H1 (cell line): ENCODE results near the gene CELF1. TPM values are rescaled to one million over a fixed set of nuclear protein-coding genes. Genes with fewer than 3 reads are reported as not detected.
"Not testable (repeated sequence)": the region's sequence is repeated elsewhere in the genome, so short reads cannot be mapped to it uniquely, and the experiment has no call there.

Experiments
- CTCF ChIA-PET: fragments of 300-600 bp; sonication (Branson Sonifier 250); formaldehyde crosslinking; loops from one replicate; lab custom pipeline; 2021; ENCODE audit not compliant: partially characterized antibody; lab: Charles Lee
- POLR2A ChIA-PET: fragments of 300-600 bp; sonication (Branson Sonifier 250); formaldehyde crosslinking; loops from one replicate; lab custom pipeline; 2021; ENCODE audit warnings: inconsistent platforms; ENCODE audit not compliant: partially characterized antibody; lab: Charles Lee
- DNase-seq, 2 experiments: peaks; one replicate each; pipeline versions ENCODE4 v3.0.0 to v3.0.0-alpha.2; 2010 to 2022; ENCODE audit warnings: low spot score in 2 of 2, low read depth in 1 of 2, mixed read lengths in 1 of 2
- FAIRE-seq: peaks from 2 replicates; lab custom pipeline; 2011; peaks lifted over from hg19 to GRCh38; lab: Jason Lieb, UNC
- H2AFZ ChIP-seq: 2 replicates; pipeline ENCODE4 v1.8.1; 2012; ENCODE audit warnings: low read length, inconsistent platforms
- H2AK5ac ChIP-seq: 2 replicates; pipeline ENCODE4 v1.6.1; 2013; ENCODE audit warnings: low read depth, low read length
- H2BK120ac ChIP-seq: replicated peaks from 2 replicates; pipeline ENCODE3; 2013; ENCODE audit warnings: low read depth, low read length, inconsistent platforms
- H2BK12ac ChIP-seq: 2 replicates; pipeline ENCODE4 v1.6.1; 2013; ENCODE audit warnings: low read depth, low read length
- H2BK15ac ChIP-seq: 2 replicates; pipeline ENCODE4 v1.6.1; 2013; ENCODE audit warnings: low read length
- H2BK20ac ChIP-seq: 2 replicates; pipeline ENCODE4 v1.6.1; 2013; ENCODE audit warnings: low read length
- H2BK5ac ChIP-seq: 2 replicates; pipeline ENCODE4 v1.6.1; 2013; ENCODE audit warnings: low read depth, low read length
- H3K14ac ChIP-seq: 2 replicates; pipeline ENCODE4 v1.6.1; 2013; ENCODE audit warnings: inconsistent platforms; ENCODE audit not compliant: insufficient read length
- H3K18ac ChIP-seq: 2 replicates; pipeline ENCODE4 v1.6.1; 2013; ENCODE audit warnings: low read length; ENCODE audit errors: extremely low read depth
- H3K23ac ChIP-seq: 2 replicates; pipeline ENCODE4 v1.6.1; 2013; ENCODE audit warnings: inconsistent platforms; ENCODE audit not compliant: insufficient read length
- H3K23me2 ChIP-seq: 2 replicates; pipeline ENCODE4 v1.6.1; 2013; ENCODE audit warnings: low read depth, low read length
- H3K27ac ChIP-seq: 2 replicates; pipeline ENCODE4 v1.6.1; 2011; ENCODE audit warnings: low read depth, low read length, inconsistent platforms
- H3K27me3 ChIP-seq, 4 experiments: replicated peaks in 1 of 4; 1 replicate in 1 of 4; 2 replicates in 3 of 4; pipeline versions ENCODE4 v1.6.1 to v1.8.1; 2011 to 2013; ENCODE audit warnings: low read length in 3 of 4, mild to moderate bottlenecking in 3 of 4, inconsistent platforms in 2 of 4, mixed read lengths in 2 of 4, moderate library complexity in 1 of 4; ENCODE audit not compliant: control insufficient read depth in 3 of 4, insufficient read depth in 3 of 4; ENCODE audit errors: extremely low read depth in 1 of 4
- H3K36me3 ChIP-seq, 4 experiments: 2 replicates each; pipeline versions ENCODE4 v1.6.1 to v1.8.1; 2011 to 2013; ENCODE audit warnings: mild to moderate bottlenecking in 4 of 4, low read length in 3 of 4, moderate library complexity in 2 of 4, control low read depth in 1 of 4, inconsistent platforms in 1 of 4; ENCODE audit not compliant: insufficient read depth in 4 of 4, control insufficient read depth in 2 of 4
- H3K4ac ChIP-seq: replicated peaks from 2 replicates; pipeline ENCODE3; 2013; ENCODE audit warnings: low read length, low read depth, mixed read lengths, inconsistent platforms; ENCODE audit not compliant: insufficient read length
- H3K4me1 ChIP-seq, 4 experiments: replicated peaks in 1 of 4; 1 replicate in 1 of 4; 2 replicates in 3 of 4; pipeline versions ENCODE4 v1.6.1 to v1.8.1; 2011 to 2013; ENCODE audit warnings: low read length in 3 of 4, inconsistent platforms in 2 of 4, mixed read lengths in 1 of 4; ENCODE audit not compliant: insufficient read depth in 4 of 4, control insufficient read depth in 3 of 4
- H3K4me2 ChIP-seq, 2 experiments: 2 replicates each; pipeline versions ENCODE4 v1.6.1 to v1.8.1; 2011 to 2013; ENCODE audit warnings: low read depth in 2 of 2, low read length in 2 of 2, control low read depth in 1 of 2, inconsistent platforms in 1 of 2, mild to moderate bottlenecking in 1 of 2; ENCODE audit not compliant: insufficient read depth in 1 of 2
- H3K4me3 ChIP-seq, 4 experiments: fragments of 200-600, 300-600 bp in 1 of 4; sonication (generic), shearing (Covaris generic), sonication (Bioruptor Twin) in 1 of 4; 2 replicates each; pipeline versions ENCODE4 v1.5.1 to v1.8.1; 2011 to 2016; ENCODE audit warnings: low read length in 4 of 4, low read depth in 3 of 4, control low read depth in 2 of 4, inconsistent platforms in 2 of 4, mild to moderate bottlenecking in 2 of 4, mixed read lengths in 1 of 4, moderate library complexity in 1 of 4; ENCODE audit not compliant: insufficient read depth in 2 of 4; ENCODE audit errors: extremely low read depth in 1 of 4
- H3K56ac ChIP-seq: replicated peaks from 2 replicates; pipeline ENCODE3; 2013; ENCODE audit warnings: low read depth, mild to moderate bottlenecking, mixed read lengths, low read length, inconsistent platforms; ENCODE audit not compliant: insufficient read length
- H3K79me1 ChIP-seq: 2 replicates; pipeline ENCODE4 v1.6.1; 2013; ENCODE audit warnings: low read depth, low read length, control low read depth
- H3K79me2 ChIP-seq, 2 experiments: 2 replicates each; pipeline versions ENCODE4 v1.6.1 to v1.8.1; 2012 to 2013; ENCODE audit warnings: low read length in 2 of 2, mild to moderate bottlenecking in 2 of 2, inconsistent platforms in 1 of 2; ENCODE audit not compliant: insufficient read depth in 2 of 2, control insufficient read depth in 1 of 2
- H3K9ac ChIP-seq, 4 experiments: replicated peaks in 1 of 4; 1 replicate in 1 of 4; 2 replicates in 3 of 4; pipeline versions ENCODE4 v1.6.1 to v1.8.1; 2011 to 2013; ENCODE audit warnings: low read depth in 3 of 4, low read length in 3 of 4, control low read depth in 2 of 4, mild to moderate bottlenecking in 2 of 4, moderate library complexity in 2 of 4, inconsistent platforms in 1 of 4; ENCODE audit errors: extremely low read depth in 1 of 4
- H3K9me3 ChIP-seq, 2 experiments: 2 replicates each; pipeline versions ENCODE4 v1.6.1 to v1.8.1; 2012 to 2013; ENCODE audit warnings: mild to moderate bottlenecking in 2 of 2, moderate library complexity in 2 of 2, control low read depth in 1 of 2, inconsistent platforms in 1 of 2, low read depth in 1 of 2, low read length in 1 of 2, mixed read lengths in 1 of 2; ENCODE audit not compliant: insufficient read depth in 2 of 2
- H4K20me1 ChIP-seq, 2 experiments: replicated peaks in 1 of 2; 2 replicates each; pipeline versions ENCODE3 to v1.8.1; 2011 to 2013; ENCODE audit warnings: inconsistent platforms in 2 of 2, low read length in 2 of 2, mild to moderate bottlenecking in 1 of 2; ENCODE audit not compliant: insufficient read depth in 2 of 2, control insufficient read depth in 1 of 2
- H4K5ac ChIP-seq: 2 replicates; pipeline ENCODE4 v1.6.1; 2013; ENCODE audit warnings: low read length, low read depth, mixed read lengths, inconsistent platforms; ENCODE audit not compliant: insufficient read length
- H4K8ac ChIP-seq: 2 replicates; pipeline ENCODE4 v1.8.0; 2013; ENCODE audit warnings: mild to moderate bottlenecking, moderate library complexity, low read length, inconsistent platforms; ENCODE audit not compliant: insufficient read depth; ENCODE audit errors: extremely low read depth
- H4K91ac ChIP-seq: replicated peaks from 2 replicates; pipeline ENCODE3; 2013; ENCODE audit warnings: low read length, mixed read lengths, inconsistent platforms; ENCODE audit not compliant: insufficient read length
- CHD2 ChIP-seq: IDR thresholded peaks from 2 replicates; pipeline ENCODE4 v1.6.1; 2012; ENCODE audit warnings: low read length, improper control_type of control experiment
- PHF8 ChIP-seq: fragments of 200-600 bp; sonication (generic); conservative IDR thresholded peaks from 2 replicates; pipeline ENCODE4 v1.7.1; 2012; ENCODE audit warnings: low read depth, mild to moderate bottlenecking, inconsistent platforms, low read length, moderate library complexity
- SIN3A ChIP-seq, 2 experiments: IDR thresholded peaks in 1 of 2; conservative IDR thresholded peaks in 1 of 2; 2 replicates each; pipeline ENCODE4 v1.6.1; 2011 to 2012; ENCODE audit warnings: low read length in 2 of 2, improper control_type of control experiment in 1 of 2, low read depth in 1 of 2, mild to moderate bottlenecking in 1 of 2
- YY1 ChIP-seq: IDR thresholded peaks from 2 replicates; pipeline ENCODE4 v1.6.1; 2011; ENCODE audit warnings: low read depth, mild to moderate bottlenecking, low read length
- WGBS, 2 experiments: shearing (Covaris generic) in 1 of 2; methylation state at CpG; one replicate each; pipeline versions ENCODE4 v1.1.6 to v1.1.7; 2013 to 2015; ENCODE audit warnings: low lambda C conversion rate in 2 of 2, mixed read lengths in 2 of 2, inconsistent platforms in 1 of 2, low coverage in 1 of 2, missing lambda C conversion rate in 1 of 2; ENCODE audit not compliant: insufficient replicate concordance in 2 of 2, insufficient coverage in 1 of 2, insufficient read length in 1 of 2; ENCODE audit errors: extremely low coverage in 1 of 2, missing lambda C conversion rate in 1 of 2; 5-methylcytosine and 5-hydroxymethylcytosine counted together
- polyA plus RNA-seq, 7 experiments: library from polyadenylated mRNA; depleted of rRNA in 3 of 7; stranded (reverse) in 5 of 7; unstranded in 2 of 7; fragments of >200 nt in 5 of 7; fragments of 200-250 nt in 2 of 7; gene quantifications; 1 replicate in 5 of 7; 2 replicates in 1 of 7; 4 replicates in 1 of 7; pipeline versions ENCODE4 v1.2.1 to v1.2.3, GENCODE V29; 2011 to 2013; ENCODE audit warnings: missing spikeins in 2 of 7, mixed read lengths in 2 of 7
- total RNA-seq: library from RNA; stranded (reverse); fragmentation: NEBNext Ultra II Directional; extraction: Animal tissue kit (Norgen Biotek cat#: 25700); gene quantifications from 2 replicates; pipeline ENCODE4 v1.2.1, GENCODE V29; 2021
- TF ChIP-seq, protein P1 (sequence below): IDR thresholded peaks from 2 replicates; pipeline ENCODE4 v1.6.1; 2011; ENCODE audit warnings: low read length, improper control_type of control experiment

CELF1 gene
- total and polyA plus RNA-seq, 2 of the 8 experiments (the other 6 are each of a cell fraction or from before 2014, with no cell fraction given): 131 to 197 TPM

DNA sequence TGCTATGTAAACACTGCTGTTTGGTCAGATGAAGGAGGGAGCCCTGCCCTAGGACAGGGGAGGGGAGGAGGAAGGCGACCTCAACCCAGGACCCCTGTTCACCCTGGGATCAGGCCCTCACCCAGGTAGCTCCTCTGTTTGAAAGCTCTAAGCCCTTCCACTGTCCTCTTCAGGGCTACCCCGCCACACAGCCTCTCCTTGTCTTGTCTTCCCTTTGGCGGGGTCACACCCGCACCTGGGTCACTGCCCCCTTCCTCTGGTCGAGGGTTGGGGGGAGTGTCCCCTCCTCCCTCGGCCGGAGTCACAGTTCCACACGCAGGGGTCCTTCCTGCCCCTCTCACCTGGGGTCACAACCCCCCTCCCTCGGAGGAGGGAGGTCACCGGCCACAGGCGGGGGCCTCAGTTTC lies 12.0 kb upstream of the CELF1 start (continued):
- TF ChIP-seq PHF8 (no peak; the same call in 1 of the 2 replicates), SIN3A (conservative IDR thresholded peaks at IDR 0.05 in 1 of 2, IDR thresholded peaks at IDR 0.05 in 1 of 2; ENCODE audit: low read depth in 1 of 2, low read length in 2 of 2) (no peak), CHD2 (no peak), YY1 (no peak)
- TF ChIP-seq, protein P1, sequence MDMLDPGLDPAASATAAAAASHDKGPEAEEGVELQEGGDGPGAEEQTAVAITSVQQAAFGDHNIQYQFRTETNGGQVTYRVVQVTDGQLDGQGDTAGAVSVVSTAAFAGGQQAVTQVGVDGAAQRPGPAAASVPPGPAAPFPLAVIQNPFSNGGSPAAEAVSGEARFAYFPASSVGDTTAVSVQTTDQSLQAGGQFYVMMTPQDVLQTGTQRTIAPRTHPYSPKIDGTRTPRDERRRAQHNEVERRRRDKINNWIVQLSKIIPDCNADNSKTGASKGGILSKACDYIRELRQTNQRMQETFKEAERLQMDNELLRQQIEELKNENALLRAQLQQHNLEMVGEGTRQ: no peak

DNA sequence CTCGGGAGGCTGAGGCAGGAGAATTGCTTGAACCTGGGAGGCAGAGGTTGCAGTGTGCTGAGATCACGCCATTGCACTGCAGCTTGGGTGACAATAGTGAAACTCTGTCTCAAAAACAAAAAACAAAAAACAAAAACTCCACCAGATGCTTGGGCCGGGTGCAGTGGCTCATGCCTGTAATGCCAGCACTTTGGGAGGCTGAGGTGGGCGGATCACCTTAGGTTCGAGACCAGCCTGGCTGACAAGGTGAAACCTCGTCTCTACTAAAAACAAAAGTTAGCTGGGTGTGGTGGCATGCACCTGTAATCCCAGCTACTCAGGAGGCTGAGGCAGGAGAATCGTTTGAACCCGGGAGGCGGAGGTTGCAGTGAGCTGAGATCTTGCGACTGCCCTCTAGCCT lies 11.4 kb upstream of the CELF1 start:
- not testable (repeated sequence) for H2BK20ac ChIP-seq, H2BK15ac ChIP-seq, H3K23ac ChIP-seq, H2BK5ac ChIP-seq, H3K56ac ChIP-seq, H3K36me3 ChIP-seq, H3K18ac ChIP-seq, H2AK5ac ChIP-seq, DNase-seq, H2AFZ ChIP-seq, H4K8ac ChIP-seq, H3K4me1 ChIP-seq, H4K5ac ChIP-seq, H3K4ac ChIP-seq, H2BK120ac ChIP-seq, H3K9ac ChIP-seq, H3K27ac ChIP-seq, H4K20me1 ChIP-seq, FAIRE-seq, H3K27me3 ChIP-seq, H3K14ac ChIP-seq, H3K23me2 ChIP-seq, H4K91ac ChIP-seq, H3K79me1 ChIP-seq, H3K9me3 ChIP-seq, H2BK12ac ChIP-seq
- CTCF ChIA-PET: interaction anchor here (0.6 to 1.7 kb wide), 6 partner anchors 12 to 222 kb away, joined by 3 to 6 read pairs (median 3); partner anchors contain the start of genes KBTBD4 and NDUFS3
- Histone ChIP-seq H3K79me2 (peaks cover 0 to 13% of the 10 kb centered on the region in 2 experiments; a peak in 2 of 4 replicates), H3K4me2 (peak overlapping the region in 1 of 2 experiments; percentile 60; a peak in 1 of 4 replicates), H3K4me3 (peak overlapping the region in 1 of 4 experiments; percentile 96; a peak in 1 of 8 replicates)
- 92% methylated on average over 10 of the region's 10 CpGs; no CpG with 5 or more reads in 1 of the 2 experiments for WGBS, 2 experiments
- POLR2A ChIA-PET: interaction anchor here (0.6 to 6.6 kb wide), 15 partner anchors 9 to 154 kb away, joined by 3 to 83 read pairs (median 5); partner anchors contain the start of genes C1QTNF4, CELF1, KBTBD4 and NDUFS3
